OCI-LY7 (cell line): ENCODE measurements around the gene PXDN. TPM values are rescaled to one million over a fixed set of nuclear protein-coding genes. Genes with fewer than 3 reads are reported as not detected.

Experiments
- BruUV-seq: library from RNA; stranded (reverse); fragments of 400-500 nt; replicated peaks from 2 replicates; lab custom pipeline; 2021; lab: Mats Ljungman, UMichigan
- CTCF ChIA-PET: fragments of 300-600 bp; sonication (Branson Sonifier 250); formaldehyde crosslinking; loops from one replicate; lab custom pipeline; 2022; ENCODE audit warnings: antibody characterized with exemption; ENCODE audit not compliant: unreplicated experiment; lab: Charles Lee
- POLR2A ChIA-PET: fragments of 300-600 bp; sonication (Branson Sonifier 250); formaldehyde crosslinking; loops from one replicate; lab custom pipeline; 2022; ENCODE audit warnings: antibody characterized with exemption; lab: Charles Lee
- DNase-seq: peaks from one replicate; pipeline ENCODE4 v3.0.0-alpha.2; 2015; ENCODE audit warnings: low spot score
- H2AFZ ChIP-seq: fragments of 200-600 bp; sonication (generic), shearing (Covaris generic); 2 replicates; pipeline ENCODE4 v1.6.1; 2014; ENCODE audit warnings: mild to moderate bottlenecking, antibody characterized with exemption, low read length, moderate library complexity
- H3K27ac ChIP-seq: fragments of 200-600 bp; sonication (generic); 2 replicates; pipeline ENCODE4 v1.5.1; 2014; ENCODE audit warnings: mixed run types, low read depth, mild to moderate bottlenecking, moderate library complexity, low read length, inconsistent platforms; ENCODE audit not compliant: poor library complexity, severe bottlenecking
- H3K36me3 ChIP-seq: fragments of 200-600 bp; sonication (generic); 2 replicates; pipeline ENCODE4 v1.6.1; 2014; ENCODE audit warnings: mild to moderate bottlenecking, antibody characterized with exemption, low read length, moderate library complexity, mixed read lengths; ENCODE audit not compliant: insufficient read depth
- H3K4me1 ChIP-seq: fragments of 200-600 bp; sonication (generic); 2 replicates; pipeline ENCODE4 v1.5.1; 2014; ENCODE audit warnings: mild to moderate bottlenecking, low read length; ENCODE audit not compliant: insufficient read depth, poor library complexity, severe bottlenecking
- H3K4me2 ChIP-seq: fragments of 200-600 bp; sonication (generic); 2 replicates; pipeline ENCODE4 v1.6.1; 2014; ENCODE audit warnings: mild to moderate bottlenecking, low read length
- H3K4me3 ChIP-seq: fragments of 200-600 bp; sonication (generic); 2 replicates; pipeline ENCODE4 v1.5.1; 2014; ENCODE audit warnings: mild to moderate bottlenecking, low read depth, low read length; ENCODE audit not compliant: poor library complexity, severe bottlenecking
- H3K79me2 ChIP-seq: fragments of 200-600 bp; sonication (generic); 2 replicates; pipeline ENCODE4 v1.6.1; 2016; ENCODE audit warnings: low read depth, mild to moderate bottlenecking, low read length, moderate library complexity, mixed read lengths; ENCODE audit not compliant: insufficient read depth
- H3K9me2 ChIP-seq: fragments of 200-600 bp; sonication (generic); 2 replicates; pipeline ENCODE4 v1.6.1; 2016; ENCODE audit warnings: mild to moderate bottlenecking, low read length, mixed read lengths; ENCODE audit not compliant: insufficient read depth
- H3K9me3 ChIP-seq: fragments of 200-600 bp; sonication (generic); 2 replicates; pipeline ENCODE4 v1.6.1; 2014; ENCODE audit warnings: mild to moderate bottlenecking, mixed run types, low read length, mixed read lengths
- H4K20me1 ChIP-seq: fragments of 200-600 bp; sonication (generic); 2 replicates; pipeline ENCODE4 v1.6.1; 2014; ENCODE audit warnings: mild to moderate bottlenecking, antibody characterized with exemption, low read length, moderate library complexity, mixed read lengths; ENCODE audit not compliant: insufficient read depth
- EZH2phosphoT487 ChIP-seq: fragments of 200-600 bp; sonication (generic); IDR thresholded peaks from 2 replicates; pipeline ENCODE4 v1.6.1; 2018; ENCODE audit warnings: low read depth, borderline replicate concordance, mild to moderate bottlenecking, mixed run types, antibody characterized with exemption, low read length, moderate library complexity, mixed read lengths
- intact Hi-C: fragments of 100-400 bp; cut with micrococcal nuclease; formaldehyde crosslinking; loops from one replicate; pipeline ENCODE4 v1.10.0; 2022; ENCODE audit not compliant: unreplicated experiment
- total RNA-seq, 2 experiments: library from RNA; depleted of rRNA in 1 of 2; stranded (reverse); fragments of >200 nt in 1 of 2; shearing (Covaris generic) in 1 of 2; gene quantifications; 2 replicates each; pipeline ENCODE4 v1.2.3, GENCODE V29; 2014 to 2022
- TF ChIP-seq, protein P1 (sequence below): fragments of 200-600 bp; sonication (generic); conservative IDR thresholded peaks from 2 replicates; pipeline ENCODE4 v1.5.1; 2014; ENCODE audit warnings: mild to moderate bottlenecking, antibody characterized with exemption, low read length, moderate library complexity, mixed read lengths

PXDN gene
- total RNA-seq, 2 experiments from 2014 or later = not detected

DNA sequence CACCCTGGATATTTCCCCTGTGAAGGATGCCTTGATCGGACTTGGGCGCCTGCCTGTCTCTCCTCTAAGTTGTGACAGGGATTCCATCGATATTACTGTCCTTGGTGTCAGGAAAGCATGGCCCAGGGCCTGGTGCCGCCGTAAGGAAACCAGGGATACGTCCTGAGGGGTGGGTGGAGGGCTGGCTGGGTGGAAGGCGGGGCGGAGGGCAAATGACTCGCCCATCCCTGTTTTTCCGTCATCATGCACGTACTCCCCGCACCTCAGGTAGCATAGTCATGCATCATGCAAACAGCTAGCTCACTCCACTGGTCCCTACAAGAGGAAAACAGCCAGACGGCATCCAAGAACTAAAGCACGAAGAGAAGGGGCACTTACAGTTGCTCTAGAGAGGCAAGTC, 57.1 kb downstream of the PXDN start:
- BruUV-seq = no TSS peak
- POLR2A ChIA-PET = no interaction called here
- H3K4me1 ChIP-seq = no peaks in the 10 kb centered on the region

GRCh38 chr2:1686784-1687105, 57.6 kb downstream of the PXDN start:
- ChIA-PET POLR2A (no interaction called here), CTCF (no interaction called here)
- no peak overlapping the region for H3K4me2 ChIP-seq

More for the DNA sequence above, 57.1 kb downstream of the PXDN start:
- H3K4me3 ChIP-seq = no peak overlapping the region
- intact Hi-C loops = no loop called here
- H3K36me3 ChIP-seq = no peaks in the 10 kb centered on the region
- no peaks in the 10 kb centered on the region for H3K9me2 ChIP-seq
- no peak overlapping the region for H3K27ac ChIP-seq
- CTCF ChIA-PET = no interaction called here
- no peak overlapping the region for H3K4me2 ChIP-seq
- no peak for DNase-seq
- no peak overlapping the region for H2AFZ ChIP-seq
- no peaks in the 10 kb centered on the region for H3K9me3 ChIP-seq
- TF ChIP-seq, protein P1, sequence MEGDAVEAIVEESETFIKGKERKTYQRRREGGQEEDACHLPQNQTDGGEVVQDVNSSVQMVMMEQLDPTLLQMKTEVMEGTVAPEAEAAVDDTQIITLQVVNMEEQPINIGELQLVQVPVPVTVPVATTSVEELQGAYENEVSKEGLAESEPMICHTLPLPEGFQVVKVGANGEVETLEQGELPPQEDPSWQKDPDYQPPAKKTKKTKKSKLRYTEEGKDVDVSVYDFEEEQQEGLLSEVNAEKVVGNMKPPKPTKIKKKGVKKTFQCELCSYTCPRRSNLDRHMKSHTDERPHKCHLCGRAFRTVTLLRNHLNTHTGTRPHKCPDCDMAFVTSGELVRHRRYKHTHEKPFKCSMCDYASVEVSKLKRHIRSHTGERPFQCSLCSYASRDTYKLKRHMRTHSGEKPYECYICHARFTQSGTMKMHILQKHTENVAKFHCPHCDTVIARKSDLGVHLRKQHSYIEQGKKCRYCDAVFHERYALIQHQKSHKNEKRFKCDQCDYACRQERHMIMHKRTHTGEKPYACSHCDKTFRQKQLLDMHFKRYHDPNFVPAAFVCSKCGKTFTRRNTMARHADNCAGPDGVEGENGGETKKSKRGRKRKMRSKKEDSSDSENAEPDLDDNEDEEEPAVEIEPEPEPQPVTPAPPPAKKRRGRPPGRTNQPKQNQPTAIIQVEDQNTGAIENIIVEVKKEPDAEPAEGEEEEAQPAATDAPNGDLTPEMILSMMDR = no peak
- TF ChIP-seq EZH2phosphoT487 = no peak
- H4K20me1 ChIP-seq = no peaks in the 10 kb centered on the region
- H3K79me2 ChIP-seq = no peaks in the 10 kb centered on the region

DNA sequence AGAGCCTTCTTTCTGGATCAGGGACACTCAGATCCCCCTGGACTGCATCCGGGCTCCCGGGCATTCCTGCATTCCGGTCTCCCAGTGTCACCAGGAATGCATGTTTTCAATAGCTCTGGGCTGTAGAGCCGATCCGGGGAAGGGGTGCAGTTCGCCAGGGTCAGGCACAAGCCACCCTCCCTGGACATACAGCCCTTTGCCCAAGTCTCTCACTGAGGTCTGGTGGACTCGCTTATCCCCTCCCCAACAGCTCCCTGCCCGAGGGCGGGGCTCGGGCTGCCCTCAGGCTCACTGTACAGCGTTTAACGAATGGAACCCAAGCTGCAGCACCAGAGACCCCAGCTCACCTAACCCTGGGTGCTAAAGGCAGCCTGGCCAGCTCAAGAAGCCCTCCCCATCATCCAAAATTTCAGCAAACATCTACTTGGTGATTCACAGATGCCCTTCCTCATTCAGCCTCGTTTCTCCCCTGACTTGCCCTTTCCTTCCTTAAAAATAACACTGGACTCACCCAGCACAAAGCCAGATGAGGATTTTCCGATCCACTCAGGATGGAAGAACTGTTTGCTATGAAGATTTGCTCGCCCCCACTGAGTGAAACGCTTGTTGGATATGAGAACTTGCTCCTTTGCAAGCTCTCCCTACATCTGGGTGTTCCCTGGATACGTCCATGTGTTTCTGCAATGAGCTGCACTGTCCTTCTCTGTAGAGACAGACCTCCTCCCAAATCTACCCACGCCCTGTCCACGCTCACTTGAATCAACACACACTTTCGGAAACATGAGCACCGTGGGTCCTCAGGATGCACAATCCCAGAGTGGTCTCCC, 58.1 kb downstream of the PXDN start:
- Histone ChIP-seq H2AFZ (no peak overlapping the region), H3K4me3 (no peak overlapping the region), H3K9me2 (no peaks in the 10 kb centered on the region), H3K27ac (no peak overlapping the region), H3K4me1 (no peaks in the 10 kb centered on the region), H4K20me1 (no peaks in the 10 kb centered on the region), H3K4me2 (no peak overlapping the region), H3K9me3 (no peaks in the 10 kb centered on the region), H3K79me2 (no peaks in the 10 kb centered on the region), H3K36me3 (no peaks in the 10 kb centered on the region)
- ChIA-PET CTCF (no interaction called here), POLR2A (no interaction called here)
- no peak for DNase-seq
- TF ChIP-seq, protein P1 = no peak
- TF ChIP-seq EZH2phosphoT487 = no peak
- intact Hi-C loops = no loop called here
- BruUV-seq = no TSS peak

More at GRCh38 chr2:1686784-1687105, 57.6 kb downstream of the PXDN start:
- no peak overlapping the region for H3K4me3 ChIP-seq
- no peaks in the 10 kb centered on the region for H3K36me3 ChIP-seq
- H3K9me3 ChIP-seq = no peaks in the 10 kb centered on the region
- no peaks in the 10 kb centered on the region for H3K79me2 ChIP-seq
- BruUV-seq = no TSS peak
- TF ChIP-seq EZH2phosphoT487 = no peak
- TF ChIP-seq, protein P1 = no peak
- no peak for DNase-seq
- no peaks in the 10 kb centered on the region for H4K20me1 ChIP-seq
- H3K4me1 ChIP-seq = no peaks in the 10 kb centered on the region
- no peak overlapping the region for H3K27ac ChIP-seq
- H3K9me2 ChIP-seq = no peaks in the 10 kb centered on the region
- intact Hi-C loops = no loop called here
- H2AFZ ChIP-seq = no peak overlapping the region
